Lung (tissue), 12 donors: Measurements from ENCODE around the gene CD164L2. TPM values are rescaled to one million over a fixed set of nuclear protein-coding genes. Genes with fewer than 3 reads are reported as not detected.

Experiments
- ATAC-seq: fragments of 200-7000 bp; cut with Tn5 transposase; one replicate; pipeline ENCODE4 v1.9.1; 2020; ENCODE audit warnings: moderate number of reproducible peaks; ENCODE audit not compliant: insufficient read depth, low FRiP score
- DNase-seq, 3 donors: peaks; one replicate each; pipeline ENCODE4 v3.0.0-alpha.2; 2013 to 2017
- H3K27ac ChIP-seq, 2 donors: one replicate each; pipeline ENCODE4 v1.5.1; 2013; ENCODE audit warnings: mild to moderate bottlenecking in 2 of 2, moderate library complexity in 2 of 2, control low read depth in 1 of 2, inconsistent platforms in 1 of 2, low read depth in 1 of 2, low read length in 1 of 2
- H3K27me3 ChIP-seq, 3 donors: one replicate each; pipeline ENCODE4 v1.5.1; 2013; ENCODE audit warnings: low read length in 2 of 3; ENCODE audit not compliant: control insufficient read depth in 3 of 3, insufficient read depth in 3 of 3
- H3K36me3 ChIP-seq, 4 donors: one replicate each; pipeline ENCODE4 v1.5.1; 2013; ENCODE audit warnings: low read length in 4 of 4, mild to moderate bottlenecking in 1 of 4, moderate library complexity in 1 of 4; ENCODE audit not compliant: control insufficient read depth in 4 of 4, insufficient read depth in 4 of 4
- H3K4me1 ChIP-seq, 5 donors: one replicate each; pipeline ENCODE4 v1.5.1; 2013; ENCODE audit warnings: low read length in 5 of 5, mild to moderate bottlenecking in 2 of 5, moderate library complexity in 1 of 5; ENCODE audit not compliant: control insufficient read depth in 5 of 5, insufficient read depth in 5 of 5
- H3K4me3 ChIP-seq: one replicate; pipeline ENCODE4 v1.5.1; 2013; ENCODE audit warnings: mild to moderate bottlenecking, control low read depth, moderate library complexity
- H3K9ac ChIP-seq, 2 donors: one replicate each; pipeline ENCODE4 v1.5.1; 2013; ENCODE audit warnings: low read length in 2 of 2, control low read depth in 1 of 2; ENCODE audit not compliant: insufficient read depth in 1 of 2
- H3K9me3 ChIP-seq, 4 donors: one replicate each; pipeline ENCODE4 v1.5.1; 2013; ENCODE audit warnings: low read length in 3 of 4, mild to moderate bottlenecking in 1 of 4, moderate library complexity in 1 of 4; ENCODE audit not compliant: control insufficient read depth in 4 of 4, insufficient read depth in 3 of 4
- WGBS, 2 donors: extraction: QIAGEN DNeasy Blood & Tissue Kit; methylation state at CpG; one replicate each; pipeline ENCODE4 v1.1.7; 2013; 5-methylcytosine and 5-hydroxymethylcytosine counted together
- polyA plus RNA-seq, 2 donors: library from polyadenylated mRNA; stranded (reverse); fragments of 200-250 nt; gene quantifications; one replicate each; pipeline ENCODE4 v1.2.1, GENCODE V29; 2013
- total RNA-seq, 2 donors: library from RNA; depleted of rRNA in 1 of 2; stranded (reverse); fragments of >200 nt in 1 of 2; gene quantifications; one replicate each; pipeline ENCODE4 v1.2.1, GENCODE V29; 2014 to 2021
- TF ChIP-seq, protein P1 (sequence below): IDR thresholded peaks from 2 replicates; pipeline ENCODE4 v1.5.1; 2012; ENCODE audit warnings: mild to moderate bottlenecking; ENCODE audit errors: control extremely low read depth, extremely low read depth
- donor health status: control.
- donor health status: control.
- donor health status: Bipolar disorder and iron deficiency.
- donor health status: healthy.
- donor health status: DM: yes; HTN: yes; CAD: no.

The CD164L2 gene
- total and polyA plus RNA-seq, 4 donors: 6.3 to 19.8 (median 8.9) TPM

GRCh38 chr1:27397110-27397509 is 14.0 kb upstream of the CD164L2 start:
- no peak for ATAC-seq
- Histone ChIP-seq H3K27me3 (no peaks in the 10 kb centered on the region), H3K36me3 (no peaks in the 10 kb centered on the region), H3K27ac (no peak overlapping the region), H3K9me3 (peaks cover 0 to 2% (median 0%) of the 10 kb centered on the region in 4 donors), H3K4me1 (peaks cover 0 to 30% (median 19%) of the 10 kb centered on the region in 5 donors), H3K9ac (no peak overlapping the region), H3K4me3 (no peak overlapping the region)
- DNase-seq: no peak
- TF ChIP-seq, protein P1, sequence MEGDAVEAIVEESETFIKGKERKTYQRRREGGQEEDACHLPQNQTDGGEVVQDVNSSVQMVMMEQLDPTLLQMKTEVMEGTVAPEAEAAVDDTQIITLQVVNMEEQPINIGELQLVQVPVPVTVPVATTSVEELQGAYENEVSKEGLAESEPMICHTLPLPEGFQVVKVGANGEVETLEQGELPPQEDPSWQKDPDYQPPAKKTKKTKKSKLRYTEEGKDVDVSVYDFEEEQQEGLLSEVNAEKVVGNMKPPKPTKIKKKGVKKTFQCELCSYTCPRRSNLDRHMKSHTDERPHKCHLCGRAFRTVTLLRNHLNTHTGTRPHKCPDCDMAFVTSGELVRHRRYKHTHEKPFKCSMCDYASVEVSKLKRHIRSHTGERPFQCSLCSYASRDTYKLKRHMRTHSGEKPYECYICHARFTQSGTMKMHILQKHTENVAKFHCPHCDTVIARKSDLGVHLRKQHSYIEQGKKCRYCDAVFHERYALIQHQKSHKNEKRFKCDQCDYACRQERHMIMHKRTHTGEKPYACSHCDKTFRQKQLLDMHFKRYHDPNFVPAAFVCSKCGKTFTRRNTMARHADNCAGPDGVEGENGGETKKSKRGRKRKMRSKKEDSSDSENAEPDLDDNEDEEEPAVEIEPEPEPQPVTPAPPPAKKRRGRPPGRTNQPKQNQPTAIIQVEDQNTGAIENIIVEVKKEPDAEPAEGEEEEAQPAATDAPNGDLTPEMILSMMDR: no peak
- 69 to 84% methylated on average over 3 of the region's 3 CpGs for WGBS, 2 donors

- 8 to 10% methylated on average over 10 of the region's 10 CpGs for WGBS, 2 donors
Measured at GRCh38 chr1:27395441-27396195, 12.5 kb upstream of the CD164L2 start.

DNA sequence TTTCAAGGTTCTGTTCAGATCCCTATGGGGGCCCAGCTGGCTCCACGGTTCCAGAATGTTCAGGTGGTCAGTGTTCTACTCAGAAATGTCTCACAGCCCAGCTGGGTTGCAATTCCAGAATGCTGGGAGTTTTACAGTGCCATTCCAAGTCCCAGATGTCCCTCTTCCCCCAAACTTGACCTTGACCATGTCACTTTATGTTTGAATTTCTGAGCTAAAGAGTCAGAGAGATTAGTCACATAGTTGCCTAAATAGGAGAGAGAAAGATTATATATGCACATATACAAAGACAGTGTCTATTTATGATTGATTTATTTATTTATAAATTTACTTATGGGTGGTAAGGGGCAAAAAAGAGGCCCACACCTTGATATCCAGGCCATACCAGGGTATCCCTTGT is 11.8 kb upstream of the CD164L2 start:
- Histone ChIP-seq H3K4me3 (no peak overlapping the region), H3K27ac (no peak overlapping the region), H3K36me3 (no peaks in the 10 kb centered on the region), H3K9ac (no peak overlapping the region), H3K9me3 (peaks cover 0 to 2% (median 0%) of the 10 kb centered on the region in 4 donors), H3K27me3 (no peaks in the 10 kb centered on the region), H3K4me1 (peaks cover 0 to 31% (median 25%) of the 10 kb centered on the region in 5 donors)
- DNase-seq: no peak
- TF ChIP-seq, protein P1: no peak
- ATAC-seq: no peak
- 88 to 92% methylated on average over 1 of the region's 1 CpG for WGBS, 2 donors

More at GRCh38 chr1:27395441-27396195, 12.5 kb upstream of the CD164L2 start:
- DNase-seq (peak; percentile 72 to 79 (median 73)), ATAC-seq (peak; percentile 46)
- Histone ChIP-seq H3K4me3 (no peak overlapping the region), H3K36me3 (no peaks in the 10 kb centered on the region), H3K9me3 (peaks cover 0 to 2% (median 0%) of the 10 kb centered on the region in 4 donors), H3K27ac (no peak overlapping the region), H3K9ac (no peak overlapping the region), H3K27me3 (no peaks in the 10 kb centered on the region), H3K4me1 (peaks cover 0 to 38% (median 30%) of the 10 kb centered on the region in 5 donors)
- TF ChIP-seq, protein P1: peak; percentile 93
